A673 (cell line): ENCODE measurements around the gene SEMA5B.

Experiments
- CTCF ChIP-seq: fragments of 300-800, 200-600 bp; sonication (generic); conservative IDR thresholded peaks from 2 replicates; pipeline ENCODE4 v1.5.1; 2017; ENCODE audit warnings: low read depth, mild to moderate bottlenecking, antibody characterized with exemption, low read length, moderate library complexity, mixed read lengths
- EZH2 ChIP-seq: fragments of 200-600 bp; sonication (generic); IDR thresholded peaks from 2 replicates; pipeline ENCODE4 v1.6.1; 2017; ENCODE audit warnings: borderline replicate concordance, low read depth, mild to moderate bottlenecking, mixed read lengths, antibody characterized with exemption, low read length; ENCODE audit not compliant: poor library complexity, severe bottlenecking

DNA sequence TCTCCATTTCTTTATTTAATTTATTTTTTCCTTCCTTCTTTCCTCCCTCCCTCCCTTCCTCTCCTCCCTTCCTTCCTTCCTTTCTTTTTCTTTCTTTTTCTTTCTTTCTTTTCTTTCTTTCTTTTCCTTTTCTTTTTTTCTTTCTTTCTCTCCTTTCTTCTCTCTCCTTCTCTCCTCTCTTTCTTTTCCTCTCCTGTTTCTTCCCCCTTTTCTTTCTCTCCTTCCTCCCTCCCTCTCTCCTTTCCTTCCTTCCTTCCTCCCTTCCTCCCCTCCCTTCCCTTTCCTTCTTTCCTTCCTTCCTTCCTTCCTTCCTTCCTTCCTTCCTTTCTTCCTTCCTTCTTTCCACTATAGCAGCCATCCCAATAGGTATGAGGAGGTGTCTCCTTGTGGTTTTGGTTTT lies 32.5 kb upstream of the SEMA5B start:
- no peak for TF ChIP-seq CTCF
- TF ChIP-seq EZH2, result no peak
